AG09309 (cell line): ENCODE results near the gene RFESD.

Source experiments
- DNase-seq: peaks from one replicate; pipeline ENCODE4 v3.0.0-alpha.2; 2010; ENCODE audit warnings: low read depth
- H3K4me3 ChIP-seq: 2 replicates; pipeline ENCODE4 v1.5.1; 2011; ENCODE audit warnings: mild to moderate bottlenecking, low read depth, low read length, moderate library complexity; ENCODE audit not compliant: control insufficient read depth
- TF ChIP-seq, protein P1 (sequence below): IDR thresholded peaks from 2 replicates; pipeline ENCODE4 v1.5.1; 2011; ENCODE audit warnings: mild to moderate bottlenecking, low read depth, low read length, inconsistent platforms; ENCODE audit not compliant: insufficient read depth, control insufficient read depth; ENCODE audit errors: missing control alignments

RFESD gene

DNA sequence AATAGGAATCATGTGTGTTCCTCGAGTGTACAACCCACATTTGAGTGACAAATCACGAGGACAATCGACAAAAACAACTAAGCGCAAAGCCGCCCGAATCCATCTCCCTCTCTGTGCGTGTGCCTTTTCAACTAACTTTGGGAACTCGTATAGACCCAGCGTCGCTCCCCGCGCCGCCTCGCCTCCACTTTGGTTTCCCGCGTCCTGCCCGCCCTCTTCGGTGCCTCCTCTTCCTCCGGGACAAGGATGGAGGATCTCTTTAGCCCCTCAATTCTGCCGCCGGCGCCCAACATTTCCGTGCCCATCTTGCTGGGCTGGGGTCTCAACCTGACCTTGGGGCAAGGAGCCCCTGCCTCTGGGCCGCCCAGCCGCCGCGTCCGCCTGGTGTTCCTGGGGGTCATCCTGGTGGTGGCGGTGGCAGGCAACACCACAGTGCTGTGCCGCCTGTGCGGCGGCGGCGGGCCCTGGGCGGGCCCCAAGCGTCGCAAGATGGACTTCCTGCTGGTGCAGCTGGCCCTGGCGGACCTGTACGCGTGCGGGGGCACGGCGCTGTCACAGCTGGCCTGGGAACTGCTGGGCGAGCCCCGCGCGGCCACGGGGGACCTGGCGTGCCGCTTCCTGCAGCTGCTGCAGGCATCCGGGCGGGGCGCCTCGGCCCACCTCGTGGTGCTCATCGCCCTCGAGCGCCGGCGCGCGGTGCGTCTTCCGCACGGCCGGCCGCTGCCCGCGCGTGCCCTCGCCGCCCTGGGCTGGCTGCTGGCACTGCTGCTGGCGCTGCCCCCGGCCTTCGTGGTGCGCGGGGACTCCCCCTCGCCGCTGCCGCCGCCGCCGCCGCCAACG, 26.3 kb upstream of the RFESD start, which contains the start of gene GPR150:
GPR150 (plus strand) TSS at position 58 of the 840 bp plus-strand sequence; CDS start at position 247, 189 bp downstream.
- TF ChIP-seq, protein P1, sequence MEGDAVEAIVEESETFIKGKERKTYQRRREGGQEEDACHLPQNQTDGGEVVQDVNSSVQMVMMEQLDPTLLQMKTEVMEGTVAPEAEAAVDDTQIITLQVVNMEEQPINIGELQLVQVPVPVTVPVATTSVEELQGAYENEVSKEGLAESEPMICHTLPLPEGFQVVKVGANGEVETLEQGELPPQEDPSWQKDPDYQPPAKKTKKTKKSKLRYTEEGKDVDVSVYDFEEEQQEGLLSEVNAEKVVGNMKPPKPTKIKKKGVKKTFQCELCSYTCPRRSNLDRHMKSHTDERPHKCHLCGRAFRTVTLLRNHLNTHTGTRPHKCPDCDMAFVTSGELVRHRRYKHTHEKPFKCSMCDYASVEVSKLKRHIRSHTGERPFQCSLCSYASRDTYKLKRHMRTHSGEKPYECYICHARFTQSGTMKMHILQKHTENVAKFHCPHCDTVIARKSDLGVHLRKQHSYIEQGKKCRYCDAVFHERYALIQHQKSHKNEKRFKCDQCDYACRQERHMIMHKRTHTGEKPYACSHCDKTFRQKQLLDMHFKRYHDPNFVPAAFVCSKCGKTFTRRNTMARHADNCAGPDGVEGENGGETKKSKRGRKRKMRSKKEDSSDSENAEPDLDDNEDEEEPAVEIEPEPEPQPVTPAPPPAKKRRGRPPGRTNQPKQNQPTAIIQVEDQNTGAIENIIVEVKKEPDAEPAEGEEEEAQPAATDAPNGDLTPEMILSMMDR = no peak
- DNase-seq = no peak
- peak within 1 kb of the TSS; percentile 61 for H3K4me3 ChIP-seq

DNA sequence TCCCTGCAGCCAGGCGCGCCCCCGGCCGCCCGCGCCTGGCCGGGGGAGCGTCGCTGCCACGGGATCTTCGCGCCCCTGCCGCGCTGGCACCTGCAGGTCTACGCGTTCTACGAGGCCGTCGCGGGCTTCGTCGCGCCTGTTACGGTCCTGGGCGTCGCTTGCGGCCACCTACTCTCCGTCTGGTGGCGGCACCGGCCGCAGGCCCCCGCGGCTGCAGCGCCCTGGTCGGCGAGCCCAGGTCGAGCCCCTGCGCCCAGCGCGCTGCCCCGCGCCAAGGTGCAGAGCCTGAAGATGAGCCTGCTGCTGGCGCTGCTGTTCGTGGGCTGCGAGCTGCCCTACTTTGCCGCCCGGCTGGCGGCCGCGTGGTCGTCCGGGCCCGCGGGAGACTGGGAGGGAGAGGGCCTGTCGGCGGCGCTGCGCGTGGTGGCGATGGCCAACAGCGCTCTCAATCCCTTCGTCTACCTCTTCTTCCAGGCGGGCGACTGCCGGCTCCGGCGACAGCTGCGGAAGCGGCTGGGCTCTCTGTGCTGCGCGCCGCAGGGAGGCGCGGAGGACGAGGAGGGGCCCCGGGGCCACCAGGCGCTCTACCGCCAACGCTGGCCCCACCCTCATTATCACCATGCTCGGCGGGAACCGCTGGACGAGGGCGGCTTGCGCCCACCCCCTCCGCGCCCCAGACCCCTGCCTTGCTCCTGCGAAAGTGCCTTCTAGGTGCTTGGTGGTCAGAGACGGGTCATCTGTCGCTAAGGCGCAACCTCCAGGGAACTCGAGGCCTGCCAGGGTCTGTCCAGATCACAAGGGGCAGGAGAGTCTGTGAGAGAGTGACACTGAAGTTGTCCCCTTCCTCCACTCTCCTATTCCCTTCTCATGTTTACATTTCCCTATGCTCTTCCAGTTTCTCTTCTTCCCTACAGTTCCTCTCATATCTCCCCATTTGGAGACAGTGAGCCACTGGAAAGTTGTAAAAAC, 25.4 kb upstream of the RFESD start:
- peak overlapping the region; percentile 26 for H3K4me3 ChIP-seq
- TF ChIP-seq, protein P1 = no peak
- DNase-seq = no peak

DNA sequence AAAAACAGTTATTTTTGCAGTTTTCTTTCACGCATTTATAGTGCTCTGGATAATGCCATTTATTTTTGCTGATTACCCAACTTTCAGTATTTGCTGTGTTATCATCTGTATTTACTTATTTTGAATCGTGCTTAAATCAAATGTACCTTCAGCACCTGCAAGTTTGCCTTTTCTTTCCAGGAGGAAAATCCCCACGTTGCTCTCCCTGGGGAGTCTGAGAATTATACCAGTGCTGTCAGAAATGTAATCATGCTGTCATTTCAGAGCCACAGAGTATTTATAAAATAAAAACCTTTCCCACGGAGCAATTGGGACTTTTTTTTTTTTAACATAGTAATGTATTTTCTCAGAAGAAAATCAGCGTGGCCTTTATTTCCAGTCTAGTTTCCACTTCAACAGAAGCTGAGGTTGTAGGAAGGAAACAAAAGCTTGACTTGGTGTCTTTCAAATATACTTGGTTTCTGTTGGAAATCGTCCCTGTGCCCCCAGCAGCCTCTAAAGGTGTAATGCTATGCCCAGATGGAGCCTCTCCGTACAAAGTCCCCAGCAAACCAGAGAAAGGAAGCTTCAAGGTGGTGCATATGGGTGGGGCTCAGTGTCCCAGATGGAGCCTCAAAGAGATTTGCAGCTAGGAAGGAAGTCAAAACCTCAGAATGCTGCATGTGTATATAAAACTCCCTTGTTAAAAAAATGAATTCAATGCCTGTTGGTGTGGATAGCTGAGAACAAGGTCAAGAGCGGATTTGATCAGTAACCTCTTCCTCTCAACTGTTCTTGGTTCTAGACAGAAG, 24.5 kb upstream of the RFESD start:
- no peak for DNase-seq
- H3K4me3 ChIP-seq = no peak overlapping the region

DNA sequence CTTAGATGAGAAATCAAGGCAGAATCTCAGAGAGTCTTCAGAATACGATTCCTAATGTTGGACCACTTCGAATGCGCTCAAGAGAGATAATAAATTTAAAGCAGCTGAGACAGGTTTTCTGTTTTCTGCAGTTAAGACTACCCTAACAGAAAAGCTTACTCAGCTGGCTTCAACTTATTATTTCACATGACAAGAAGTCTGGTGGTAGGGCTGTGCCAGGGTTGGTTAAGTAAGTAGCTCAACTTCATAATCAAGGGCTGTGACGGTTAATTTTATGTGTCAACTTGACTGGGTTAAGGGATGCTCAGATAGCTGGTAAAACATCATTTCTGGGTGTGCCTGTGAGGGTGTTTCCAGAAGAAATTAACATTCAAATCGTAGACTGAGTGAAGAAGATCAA, 22.9 kb upstream of the RFESD start:
- TF ChIP-seq, protein P1 = no peak
- DNase-seq = no peak
- H3K4me3 ChIP-seq = no peak overlapping the region

More for the DNA sequence above, 24.5 kb upstream of the RFESD start:
- TF ChIP-seq, protein P1 = no peak

DNA sequence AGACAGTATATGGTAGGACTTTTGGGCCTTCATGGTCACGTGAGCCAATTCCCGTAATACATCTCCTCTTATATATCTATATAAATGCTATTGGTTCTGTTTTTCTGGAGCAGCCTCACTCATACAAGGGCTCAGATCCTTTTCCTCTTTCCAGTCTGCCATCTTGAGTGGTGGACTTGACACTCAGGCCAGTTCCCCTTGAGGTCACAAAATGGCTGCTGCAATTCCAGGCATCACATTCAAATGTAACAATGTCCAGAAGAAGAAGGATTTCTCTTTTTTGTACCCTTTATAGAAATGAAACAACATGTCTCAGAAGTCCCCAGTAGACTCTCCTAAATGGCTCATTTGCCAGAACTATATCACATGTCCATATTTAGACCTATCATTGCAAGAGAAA, 22.2 kb upstream of the RFESD start:
- TF ChIP-seq, protein P1 = no peak
- DNase-seq = no peak
- H3K4me3 ChIP-seq = no peak overlapping the region

DNA sequence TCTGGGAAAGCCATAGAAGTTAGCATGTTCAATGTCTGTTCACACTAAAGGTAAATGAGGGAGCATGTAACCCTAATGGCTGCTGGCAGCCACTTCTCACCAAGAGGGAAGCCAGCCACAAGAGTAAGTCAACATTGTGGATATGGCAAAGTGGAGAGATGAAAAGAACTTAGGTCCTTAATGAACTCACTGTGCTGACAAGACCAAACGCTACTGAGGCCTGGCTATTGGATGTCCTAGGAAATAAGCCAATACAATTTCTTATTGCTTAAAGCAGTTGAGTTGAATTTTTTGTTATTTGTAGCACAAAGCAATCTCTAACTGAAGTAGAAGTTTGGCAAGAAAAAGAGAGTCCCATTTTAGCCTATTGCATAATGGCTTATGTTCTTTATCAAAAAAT, 19.9 kb upstream of the RFESD start:
- no peak for DNase-seq

More for the DNA sequence above, 19.9 kb upstream of the RFESD start:
- TF ChIP-seq, protein P1 = no peak
- no peak overlapping the region for H3K4me3 ChIP-seq
